GM18508 (cell line): ENCODE data around the gene CLDN4.
"Not testable (repeated sequence)": the region's sequence is repeated elsewhere in the genome, so short reads cannot be mapped to it uniquely, and the experiment has no call there.

Experiments
- ATAC-seq: cut with Tn5 transposase; IDR thresholded peaks from one replicate; pipeline ENCODE4 v1.9.1; 2021; ENCODE audit warnings: moderate number of reproducible peaks; ENCODE audit not compliant: insufficient read depth, unreplicated experiment

CLDN4 gene

DNA sequence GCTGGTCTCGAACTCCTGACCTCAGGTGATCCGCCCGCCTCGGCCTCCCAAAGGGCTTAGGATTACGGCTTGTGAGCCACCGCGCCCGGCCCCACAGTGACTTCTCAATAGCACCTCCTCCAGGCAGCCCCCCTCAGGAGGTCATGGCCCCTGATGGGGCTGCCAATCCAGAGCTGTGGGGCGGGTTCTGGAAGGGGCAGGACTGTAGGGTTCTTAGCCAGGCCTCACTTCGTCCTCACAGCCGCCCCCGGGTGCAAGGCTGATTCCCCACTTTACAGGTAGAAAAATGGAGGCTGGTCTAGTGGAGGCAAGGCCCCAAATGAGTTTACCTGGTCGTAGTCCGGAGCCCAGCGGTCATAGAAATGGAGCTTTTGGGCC lies 10.9 kb downstream of the CLDN4 start:
- no peak for ATAC-seq

GRCh38 chr7:73842067-73842976 lies 11.5 kb downstream of the CLDN4 start, which contains the start of gene METTL27:
Gene METTL27 (minus strand): TSS chr7:73842516. CDS start chr7:73842140, 376 bp downstream.
- peak; percentile 61 for ATAC-seq

GRCh38 chr7:73844131-73844547 lies 13.3 kb downstream of the CLDN4 start:
- no peak for ATAC-seq

DNA sequence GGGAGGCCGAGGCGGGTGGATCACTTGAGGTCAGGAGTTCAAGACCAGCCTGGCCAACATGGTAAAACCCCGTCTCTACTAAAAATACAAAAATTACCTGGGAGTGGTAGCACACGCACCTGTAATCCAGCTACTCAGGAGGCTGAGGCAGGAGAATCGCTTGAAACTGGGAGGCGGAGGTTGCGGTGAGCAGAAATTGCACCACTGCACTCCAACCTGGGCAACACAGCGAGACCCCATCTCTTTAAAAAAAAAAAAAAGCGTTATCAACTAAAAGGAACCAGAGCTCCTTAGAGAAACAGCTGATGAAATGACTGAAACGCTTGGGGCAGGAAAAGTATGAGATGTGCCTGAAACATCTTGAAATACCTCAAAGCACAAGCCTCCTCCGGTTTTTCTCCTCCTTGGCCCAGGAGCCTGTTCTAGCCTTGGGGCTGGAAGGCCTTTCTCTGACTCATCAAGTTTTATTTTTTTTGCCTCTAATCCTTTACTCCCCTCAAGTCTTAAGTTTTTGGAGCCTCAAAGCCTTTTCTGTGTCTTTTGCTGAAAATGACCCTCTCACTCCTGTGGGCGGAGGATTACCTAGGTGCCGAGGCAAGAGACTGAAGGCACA lies 14.2 kb downstream of the CLDN4 start:
- no peak for ATAC-seq

DNA sequence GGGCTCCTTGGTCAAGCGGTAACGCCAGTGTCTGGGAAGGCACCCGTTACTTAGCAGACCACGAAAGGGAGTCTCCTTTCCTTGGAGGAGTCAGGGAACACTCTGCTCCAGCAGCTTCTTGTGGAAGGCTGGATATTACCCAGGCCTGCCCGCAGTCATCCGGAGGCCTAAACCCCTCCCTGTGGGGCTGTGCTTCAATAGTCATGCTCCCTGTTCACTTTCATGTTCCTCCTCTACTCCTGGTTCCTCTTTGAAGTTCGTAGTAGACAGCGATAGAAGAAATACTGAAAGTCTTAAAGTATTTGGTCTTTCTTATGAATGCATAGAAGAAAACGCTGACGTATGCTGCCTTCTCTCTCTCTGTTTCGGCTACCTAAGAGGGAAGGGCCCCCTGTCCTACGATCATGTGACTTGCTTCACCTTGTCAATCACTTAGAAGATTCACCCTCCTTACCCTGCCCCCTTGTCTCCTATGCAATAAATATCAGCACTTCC lies 15.0 kb downstream of the CLDN4 start:
- not testable (repeated sequence) for ATAC-seq

DNA sequence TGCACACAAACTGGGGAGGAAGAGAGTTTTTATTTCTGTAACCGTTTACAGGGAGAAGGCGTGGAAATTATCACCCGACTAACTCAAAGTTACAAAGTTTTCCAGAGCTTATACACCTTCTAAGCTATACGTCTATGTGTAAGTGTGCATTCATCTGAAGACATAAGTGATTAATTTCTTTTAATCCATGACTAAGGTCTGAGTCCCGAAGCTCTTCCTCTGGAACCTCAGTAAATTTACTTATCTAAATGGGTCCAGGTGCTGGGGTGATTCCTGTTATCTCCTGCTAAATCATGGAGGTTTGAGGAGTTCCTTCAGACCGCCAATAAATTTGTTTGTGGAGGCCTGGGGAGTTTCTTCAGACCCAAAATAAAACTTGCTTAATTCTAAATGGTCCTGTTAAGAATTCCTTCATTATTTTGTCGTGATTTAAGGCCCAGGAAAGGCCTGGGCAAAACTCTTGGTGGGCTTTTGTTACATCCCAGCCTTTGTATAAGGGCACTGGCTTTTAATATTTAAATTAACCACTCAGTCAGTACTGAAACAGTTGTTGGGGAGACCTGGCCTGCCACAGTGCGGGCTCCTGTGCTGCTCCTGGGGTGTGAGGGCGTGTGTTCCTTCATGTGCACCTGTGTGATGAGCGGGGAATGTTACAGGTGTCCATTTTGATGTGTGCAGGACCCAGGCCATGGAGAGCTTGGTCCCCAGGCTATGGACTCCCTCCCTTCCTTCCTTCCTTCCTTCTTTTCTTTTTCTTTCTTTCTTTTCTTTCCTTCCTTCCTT lies 17.3 kb downstream of the CLDN4 start:
- ATAC-seq: no peak

- ATAC-seq: no peak
These were observed 20.0 kb downstream of the CLDN4 start for GRCh38 chr7:73850781-73851207.

GRCh38 chr7:73851410-73852338 lies 20.9 kb downstream of the CLDN4 start:
- ATAC-seq: no peak

- ATAC-seq: no peak
These were observed 21.7 kb downstream of the CLDN4 start for GRCh38 chr7:73852500-73852899.

DNA sequence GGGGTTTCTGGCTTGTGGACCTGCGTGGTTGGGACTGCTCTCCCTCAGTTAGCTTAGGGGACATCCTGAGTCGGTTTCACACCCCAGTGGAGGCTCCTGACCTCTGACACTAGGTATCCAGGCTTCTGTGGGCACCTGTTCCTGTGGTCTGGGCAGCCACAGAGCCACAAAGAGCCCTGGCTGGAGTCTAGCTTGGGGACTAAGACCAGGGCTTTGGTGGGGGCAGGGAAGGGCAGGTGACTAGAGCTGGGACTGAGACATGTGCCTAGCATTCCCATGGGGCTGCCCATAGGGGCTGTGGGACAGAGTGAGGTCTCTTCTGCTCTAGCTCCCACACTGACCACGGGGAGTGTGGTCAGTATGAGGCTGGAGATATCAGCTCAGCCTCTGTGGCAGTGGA lies 26.1 kb downstream of the CLDN4 start:
- ATAC-seq: no peak

- no peak for ATAC-seq
These were observed 28.0 kb downstream of the CLDN4 start for GRCh38 chr7:73858807-73859206.

GRCh38 chr7:73860859-73861258 lies 30.1 kb downstream of the CLDN4 start, which contains the start of gene TMEM270:
Gene TMEM270 (plus strand): TSS chr7:73861159. CDS start chr7:73861195, 36 bp downstream.
- no peak for ATAC-seq

- no peak for ATAC-seq
These were observed 30.5 kb downstream of the CLDN4 start for GRCh38 chr7:73861305-73861704.

DNA sequence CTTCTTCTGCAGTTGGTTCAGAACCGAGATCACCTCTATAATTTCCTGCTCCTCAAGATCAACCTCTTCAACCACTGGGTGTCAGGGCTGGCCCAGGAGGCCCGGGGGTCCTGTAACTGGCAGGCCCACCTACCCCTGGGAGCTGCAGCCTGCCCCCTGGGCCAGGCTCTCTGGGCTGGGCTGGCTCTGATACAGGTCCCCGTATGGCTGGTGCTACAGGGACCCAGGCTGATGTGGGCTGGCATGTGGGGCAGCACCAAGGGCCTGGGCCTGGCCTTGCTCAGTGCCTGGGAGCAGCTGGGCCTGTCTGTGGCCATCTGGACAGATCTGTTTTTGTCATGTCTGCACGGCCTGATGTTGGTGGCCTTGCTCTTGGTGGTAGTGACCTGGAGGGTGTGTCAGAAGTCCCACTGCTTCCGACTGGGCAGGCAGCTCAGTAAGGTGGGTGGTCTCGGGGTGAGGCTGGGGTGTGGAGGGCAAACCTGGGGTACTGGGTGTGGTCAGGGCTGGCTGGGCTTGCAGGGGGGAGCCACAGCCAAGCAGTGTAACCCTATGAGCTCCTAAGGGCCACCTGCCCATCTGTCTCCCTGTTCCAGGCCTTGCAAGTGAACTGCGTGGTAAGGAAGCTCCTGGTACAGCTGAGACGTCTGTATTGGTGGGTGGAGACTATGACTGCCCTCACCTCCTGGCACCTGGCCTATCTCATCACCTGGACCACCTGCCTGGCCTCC lies 34.4 kb downstream of the CLDN4 start:
- ATAC-seq: no peak

DNA sequence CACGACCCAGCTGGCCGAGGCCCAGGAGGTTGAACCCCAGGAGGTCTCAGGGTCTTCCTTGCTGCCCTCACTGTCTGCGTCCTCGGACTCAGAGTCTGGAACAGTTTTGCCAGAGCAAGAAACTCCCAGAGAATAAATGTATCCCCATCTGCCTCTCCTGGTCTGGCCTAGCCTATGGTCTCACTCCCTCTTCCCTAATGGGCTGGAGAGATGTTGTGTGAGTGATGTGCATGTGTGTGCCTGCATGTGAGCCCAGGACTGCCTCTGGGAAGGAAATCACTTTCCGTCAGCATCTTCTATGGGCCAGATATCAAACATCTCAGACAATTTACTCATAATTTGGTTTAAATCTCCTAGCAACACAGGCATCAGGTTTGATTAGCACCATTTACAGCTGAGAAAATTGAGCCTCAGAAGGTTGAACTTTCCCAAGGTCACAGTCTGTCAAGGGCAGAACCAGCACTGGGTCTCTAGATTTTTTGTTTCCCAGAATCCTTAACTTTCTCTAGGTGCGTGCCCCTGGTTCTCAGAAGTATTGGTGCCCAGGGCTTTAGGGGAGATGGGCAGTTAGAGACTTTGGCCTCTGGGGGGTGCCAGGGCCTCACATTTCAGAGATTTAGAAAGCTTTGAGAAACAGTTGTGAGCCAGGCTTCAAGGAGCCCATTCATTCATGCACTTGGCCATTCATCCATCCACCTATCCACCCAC lies 35.1 kb downstream of the CLDN4 start:
- ATAC-seq: no peak

DNA sequence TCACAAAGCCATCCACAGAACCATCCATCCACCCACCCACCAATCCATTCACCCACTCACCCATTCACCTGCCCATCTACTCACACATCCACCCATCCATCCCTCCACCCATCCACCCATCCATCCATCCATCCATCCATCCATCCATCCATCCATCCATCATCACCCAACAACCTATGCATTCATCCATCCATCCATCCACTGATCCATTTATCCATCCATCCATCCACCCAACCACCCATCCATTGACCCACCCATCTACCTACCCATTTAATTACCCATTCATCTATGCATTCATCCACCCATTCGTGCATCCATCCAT lies 35.6 kb downstream of the CLDN4 start:
- no peak for ATAC-seq

- no peak for ATAC-seq
These were observed 38.4 kb downstream of the CLDN4 start for GRCh38 chr7:73869011-73869798.

DNA sequence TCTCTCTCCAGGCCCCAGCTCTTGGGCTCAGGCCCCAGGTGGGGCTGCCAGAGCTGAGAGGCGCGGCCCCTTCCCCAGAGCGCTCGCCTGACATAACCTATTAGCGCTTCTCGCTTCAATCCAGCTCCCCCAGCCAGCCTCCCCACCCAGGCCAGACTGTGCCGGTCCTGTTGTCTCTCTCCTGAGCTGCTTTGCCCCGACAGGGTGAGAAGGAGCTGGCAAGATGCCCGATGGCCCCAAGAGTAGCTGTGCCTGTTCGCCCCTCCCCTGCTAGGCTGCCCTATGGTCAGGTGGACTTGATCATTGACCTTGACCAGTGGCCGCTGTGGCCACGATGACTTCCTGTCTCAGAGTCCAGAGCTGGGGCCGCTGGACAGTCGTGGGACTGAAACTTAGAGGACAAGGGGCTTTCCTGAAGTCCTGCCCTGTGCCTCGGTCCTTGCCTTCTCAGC lies 39.3 kb downstream of the CLDN4 start:
- no peak for ATAC-seq
